Small intestine (tissue), 7 donors: ENCODE data around the gene WBP2NL. TPM values are rescaled to one million over a fixed set of nuclear protein-coding genes. Genes with fewer than 3 reads are reported as not detected.
"Not testable (repeated sequence)": the region's sequence is repeated elsewhere in the genome, so short reads cannot be mapped to it uniquely, and the experiment has no call there.

Experiments used
- DNase-seq, 2 donors: peaks; one replicate each; pipeline versions ENCODE4 v3.0.0 to v3.0.0-alpha.2; 2013
- FAIRE-seq: peaks from 2 replicates; lab custom pipeline; 2012; peaks lifted over from hg19 to GRCh38; lab: Jason Lieb, UNC
- H3K27ac ChIP-seq, 3 donors: one replicate each; pipeline ENCODE4 v1.5.1; 2013; ENCODE audit warnings: low read length in 2 of 3, mild to moderate bottlenecking in 2 of 3, control low read depth in 1 of 3, inconsistent platforms in 1 of 3, low read depth in 1 of 3, moderate library complexity in 1 of 3
- H3K27me3 ChIP-seq, 3 donors: one replicate each; pipeline ENCODE4 v1.6.1; 2013; ENCODE audit warnings: low read length in 3 of 3, inconsistent platforms in 1 of 3; ENCODE audit not compliant: control insufficient read depth in 3 of 3, insufficient read depth in 3 of 3
- H3K36me3 ChIP-seq, 3 donors: one replicate each; pipeline ENCODE4 v1.6.1; 2013; ENCODE audit warnings: low read length in 3 of 3, inconsistent platforms in 1 of 3, low read depth in 1 of 3, mild to moderate bottlenecking in 1 of 3, moderate library complexity in 1 of 3; ENCODE audit not compliant: control insufficient read depth in 3 of 3, insufficient read depth in 2 of 3
- H3K4me1 ChIP-seq, 3 donors: one replicate each; pipeline ENCODE4 v1.6.1; 2013; ENCODE audit warnings: low read length in 2 of 3, inconsistent platforms in 1 of 3, low read depth in 1 of 3, mild to moderate bottlenecking in 1 of 3, moderate library complexity in 1 of 3; ENCODE audit not compliant: control insufficient read depth in 3 of 3, insufficient read depth in 2 of 3
- H3K4me3 ChIP-seq, 3 donors: one replicate each; pipeline ENCODE4 v1.5.1; 2013; ENCODE audit warnings: low read length in 3 of 3, control low read depth in 1 of 3, inconsistent platforms in 1 of 3, low read depth in 1 of 3, mild to moderate bottlenecking in 1 of 3, moderate library complexity in 1 of 3
- H3K9me3 ChIP-seq, 2 donors: one replicate each; pipeline ENCODE4 v1.6.1; 2013; ENCODE audit warnings: low read depth in 1 of 2, low read length in 1 of 2; ENCODE audit not compliant: control insufficient read depth in 2 of 2, insufficient read depth in 1 of 2
- WGBS, 3 donors: extraction: QIAGEN DNeasy Blood & Tissue Kit; methylation state at CpG; one replicate each; pipeline ENCODE4 v1.1.7; 2013; 5-methylcytosine and 5-hydroxymethylcytosine counted together
- polyA plus RNA-seq, 4 donors: library from polyadenylated mRNA; stranded (reverse) in 3 of 4; unstranded in 1 of 4; fragments of 200-250 nt in 3 of 4; fragments of 120-200 nt in 1 of 4; gene quantifications; one replicate each; pipeline versions ENCODE4 v1.2.1 to v1.2.3, GENCODE V29; 2013
- donor health status: healthy with polysubstance abuse.
- donor health status: control.
- donor health status: control.
- donor health status: Bipolar disorder and iron deficiency.
- donor health status: healthy.

WBP2NL gene
- polyA plus RNA-seq, 4 donors: 0.52 to 2.2 (median 1.5) TPM

DNA sequence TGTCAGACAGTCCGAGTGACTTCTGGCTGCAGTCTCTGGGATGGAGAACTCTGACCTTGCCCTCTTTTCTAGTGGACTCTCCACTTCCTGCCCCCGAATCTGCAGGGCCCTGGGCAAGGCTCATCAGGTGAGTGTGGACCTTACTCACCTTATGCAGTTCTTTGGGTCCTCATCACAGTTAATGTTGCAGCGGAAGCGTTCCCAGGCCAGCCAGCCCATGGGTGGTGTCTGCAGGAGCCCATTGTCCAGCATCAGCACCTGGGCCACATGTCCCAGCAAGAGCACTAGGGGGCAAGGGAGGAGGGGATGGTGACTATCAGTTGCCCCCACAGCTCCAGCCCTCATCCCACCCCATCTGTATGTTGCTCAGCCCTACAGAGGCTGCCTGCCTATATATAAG lies 69.7 kb downstream of the WBP2NL start:
- Histone ChIP-seq H3K27ac (no peak overlapping the region), H3K9me3 (no peaks in the 10 kb centered on the region), H3K4me3 (no peak overlapping the region), H3K36me3 (peaks cover 0 to 40% (median 7%) of the 10 kb centered on the region in 3 donors), H3K27me3 (no peaks in the 10 kb centered on the region), H3K4me1 (peaks cover 0 to 20% (median 5%) of the 10 kb centered on the region in 3 donors)
- FAIRE-seq (no peak), DNase-seq (no peak)
- 91 to 94% (median 93%) methylated on average over 4 of the region's 4 CpGs for WGBS, 3 donors

GRCh38 chr22:42069801-42070516 lies 71.4 kb downstream of the WBP2NL start:
- H3K27ac ChIP-seq: peak overlapping the region; percentile 81 to 90 (median 88)
- no peak for FAIRE-seq
- 20 to 22% (median 22%) methylated on average over 19 of the region's 19 CpGs for WGBS, 3 donors
- peak overlapping the region; percentile 44 to 76 (median 63) for H3K4me3 ChIP-seq
- H3K4me1 ChIP-seq: peaks cover 0 to 30% (median 3%) of the 10 kb centered on the region in 3 donors
- DNase-seq: no peak
- peaks cover 0 to 36% (median 7%) of the 10 kb centered on the region in 3 donors for H3K36me3 ChIP-seq
- H3K27me3 ChIP-seq: no peaks in the 10 kb centered on the region
- H3K9me3 ChIP-seq: no peaks in the 10 kb centered on the region

DNA sequence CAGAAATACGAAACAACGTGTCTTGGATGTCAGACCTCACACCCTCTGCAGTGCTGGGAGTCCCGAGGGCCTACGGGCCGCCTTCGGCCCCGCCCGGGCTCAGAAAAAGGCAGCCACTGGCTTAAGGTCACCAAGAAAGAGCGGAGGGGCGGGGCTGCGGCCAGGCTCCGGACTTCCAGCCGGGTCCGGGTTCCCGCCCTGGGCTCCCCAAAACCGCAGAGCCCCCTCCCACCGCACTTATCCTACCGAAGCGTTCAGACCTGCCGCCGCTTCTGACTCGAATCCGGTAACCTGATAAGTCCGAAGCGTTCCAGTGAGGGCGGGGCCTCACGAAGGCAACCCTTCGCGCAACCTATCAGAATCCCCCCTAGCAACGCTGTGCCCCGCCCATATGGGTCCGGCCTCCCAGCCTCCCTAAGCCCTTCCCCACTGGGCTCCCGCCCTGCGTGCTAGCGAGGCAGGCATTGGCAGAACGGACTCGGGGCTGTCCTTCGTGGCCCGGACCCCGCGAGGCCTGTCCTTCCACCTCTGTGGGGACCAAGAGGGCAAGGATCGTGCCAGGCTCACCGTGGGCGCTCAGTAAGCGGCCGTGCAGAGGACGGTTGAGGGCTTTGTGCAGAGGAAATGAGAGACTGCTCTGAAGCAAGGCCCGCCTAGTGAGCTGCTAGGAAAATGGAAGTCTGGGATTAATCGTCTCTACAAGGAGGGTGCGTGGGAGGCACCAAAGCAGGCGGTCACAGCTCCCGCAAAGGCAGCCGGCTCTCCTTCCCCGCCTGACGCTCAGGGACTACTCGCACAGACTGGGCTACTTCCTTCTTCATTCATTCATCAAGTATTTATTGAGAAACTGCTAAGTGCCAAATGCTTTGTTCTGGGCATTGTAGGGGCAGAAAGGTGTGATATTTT lies 72.2 kb downstream of the WBP2NL start, which contains the start of gene NAGA:
Gene NAGA, minus strand, starts transcription at position 296 of the 906 bp plus-strand sequence. CDS start 515 bp downstream, outside the sequence.
- Histone ChIP-seq H3K27me3 (no peaks in the 10 kb centered on the region), H3K27ac (peak within 1 kb of the TSS; percentile 81 to 90 (median 88)), H3K36me3 (peaks cover 0 to 37% (median 7%) of the 10 kb centered on the region in 3 donors), H3K4me1 (peaks cover 0 to 32% (median 3%) of the 10 kb centered on the region in 3 donors), H3K4me3 (peak within 1 kb of the TSS; percentile 44 to 76 (median 63)), H3K9me3 (no peaks in the 10 kb centered on the region)
- FAIRE-seq (no peak), DNase-seq (peak; percentile 98 to 99)
- WGBS, 3 donors: 0 to 1% (median 0%) methylated on average over 54 to 56 of the region's 56 CpGs

GRCh38 chr22:42071508-42071907 lies 72.9 kb downstream of the WBP2NL start:
- H3K9me3 ChIP-seq, H3K27me3 ChIP-seq, DNase-seq, FAIRE-seq: not testable (repeated sequence)
- WGBS, 3 donors: 53 to 68% (median 59%) methylated on average over 7 of the region's 7 CpGs
- peaks cover 0 to 32% (median 7%) of the 10 kb centered on the region in 3 donors for H3K36me3 ChIP-seq
- H3K4me3 ChIP-seq: peak overlapping the region in 1 of 3 donors; percentile 76
- peak overlapping the region in 1 of 3 donors; percentile 81 for H3K27ac ChIP-seq
- peaks cover 0 to 32% (median 3%) of the 10 kb centered on the region in 3 donors for H3K4me1 ChIP-seq

DNA sequence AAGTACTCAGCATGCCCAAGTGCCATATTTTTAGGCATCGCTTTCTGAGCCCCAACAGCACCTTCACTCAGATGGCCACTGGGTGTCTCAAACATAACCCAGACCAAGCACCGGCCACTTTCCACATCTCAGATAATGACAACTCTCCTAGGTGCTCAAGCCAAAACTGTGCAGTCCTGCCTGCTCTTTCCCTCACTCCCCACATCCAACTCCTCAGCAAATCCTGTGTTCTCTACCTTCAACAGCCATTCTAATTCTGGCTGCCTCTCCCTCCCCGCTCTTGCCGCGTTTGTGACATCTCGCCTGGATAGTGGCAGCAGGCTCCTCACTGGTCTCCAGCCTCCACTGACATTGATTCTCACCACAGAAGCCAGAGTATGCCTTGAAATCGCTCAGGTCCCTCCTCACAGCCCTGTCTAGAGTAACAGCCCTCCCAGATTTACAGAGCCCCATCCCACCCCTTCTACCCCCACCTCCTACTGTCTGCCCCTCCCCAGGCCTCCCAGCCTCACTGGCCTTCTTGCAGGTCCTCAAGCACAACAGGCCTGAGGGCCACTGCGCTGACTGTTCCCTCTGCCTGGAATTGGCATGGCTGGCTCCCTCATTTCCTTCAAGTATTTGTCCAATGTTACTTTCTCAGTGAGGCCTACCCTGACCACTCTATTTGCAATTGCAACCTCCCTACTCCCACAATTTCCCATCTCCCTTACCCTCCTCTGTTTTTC lies 74.2 kb downstream of the WBP2NL start:
- no peaks in the 10 kb centered on the region for H3K27me3 ChIP-seq
- no peak for DNase-seq
- no peaks in the 10 kb centered on the region for H3K9me3 ChIP-seq
- no peak overlapping the region for H3K4me3 ChIP-seq
- peaks cover 0 to 32% (median 0%) of the 10 kb centered on the region in 3 donors for H3K36me3 ChIP-seq
- FAIRE-seq: no peak
- H3K4me1 ChIP-seq: peaks cover 0 to 34% (median 3%) of the 10 kb centered on the region in 3 donors
- no peak overlapping the region for H3K27ac ChIP-seq
- WGBS, 3 donors: 85 to 96% (median 91%) methylated on average over 8 of the region's 8 CpGs

GRCh38 chr22:42073621-42074041 lies 75.0 kb downstream of the WBP2NL start:
- peak overlapping the region in 2 of 3 donors; percentile 62 to 63 for H3K4me3 ChIP-seq
- H3K27ac ChIP-seq: peak overlapping the region in 2 of 3 donors; percentile 76 to 88
- no peak for FAIRE-seq
- peaks cover 0 to 31% (median 0%) of the 10 kb centered on the region in 3 donors for H3K36me3 ChIP-seq
- no peak for DNase-seq
- H3K9me3 ChIP-seq: no peaks in the 10 kb centered on the region
- 73 to 81% (median 76%) methylated on average over 14 of the region's 14 CpGs for WGBS, 3 donors
- H3K4me1 ChIP-seq: peaks cover 2 to 43% (median 8%) of the 10 kb centered on the region in 3 donors
- no peaks in the 10 kb centered on the region for H3K27me3 ChIP-seq

DNA sequence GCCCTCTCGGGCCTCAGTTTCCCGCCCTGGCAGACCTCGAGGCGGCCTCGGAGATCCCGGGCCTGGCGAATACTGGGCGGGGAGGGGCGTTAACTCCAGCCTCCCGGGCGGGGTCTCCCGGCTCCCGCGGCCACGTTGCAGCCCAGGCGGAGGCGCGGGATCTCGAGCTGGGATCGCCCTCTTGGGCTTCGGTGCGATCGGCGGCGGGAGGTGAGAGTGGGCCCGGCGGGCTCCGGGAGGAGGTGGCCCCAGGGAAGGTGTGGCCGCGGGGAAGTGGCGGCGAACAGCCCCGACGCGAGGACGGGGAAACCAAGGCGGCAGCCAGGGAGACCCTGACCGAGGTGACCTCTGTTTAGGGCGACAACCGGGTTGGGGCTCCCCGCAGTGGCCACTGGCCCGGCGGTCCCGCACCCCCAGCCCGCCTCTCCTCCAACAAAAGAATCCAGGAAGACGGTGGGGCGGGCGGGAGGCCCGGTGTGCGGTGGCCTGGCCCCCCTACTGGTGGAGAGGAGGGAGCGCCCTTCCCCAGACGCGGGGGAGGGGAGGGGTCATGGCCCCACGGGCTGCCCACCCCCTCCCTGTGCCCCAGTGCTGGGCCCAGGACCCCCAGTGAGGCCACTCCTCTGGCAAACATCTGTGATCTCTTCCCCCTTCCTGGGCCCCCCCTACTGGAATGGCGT lies 75.7 kb downstream of the WBP2NL start, which contains the start of gene PHETA2:
Gene PHETA2, plus strand, starts transcription at position 117 of the 680 bp plus-strand sequence. CDS start 3,046 bp downstream, outside the sequence.
- Histone ChIP-seq H3K27ac (peak within 1 kb of the TSS; percentile 69 to 88 (median 76)), H3K36me3 (peaks cover 0 to 30% (median 0%) of the 10 kb centered on the region in 3 donors), H3K27me3 (no peaks in the 10 kb centered on the region), H3K4me3 (peak within 1 kb of the TSS; percentile 51 to 63 (median 62)), H3K4me1 (peaks cover 3 to 48% (median 11%) of the 10 kb centered on the region in 3 donors), H3K9me3 (no peaks in the 10 kb centered on the region)
- FAIRE-seq (no peak), DNase-seq (peak; percentile 30 to 78)
- 1% methylated on average over 32 to 55 of the region's 55 CpGs for WGBS, 3 donors
